ENCODE results near the gene PLD3.

Gene PLD3

GRCh38 chr19:40309666-40310065, 38.8 kb upstream of the PLD3 start:
- no peak for TF ChIP-seq CTCF (conservative IDR thresholded peaks at IDR 0.05; ENCODE audit: control insufficient read depth, insufficient read depth, low read depth, low read length)
- H3K4me3 ChIP-seq (ENCODE audit: control insufficient read depth, low read depth, low read length), result no peak overlapping the region
- DNase-seq (ENCODE audit: low read depth), result no peak

- H3K4me3 ChIP-seq (ENCODE audit: control insufficient read depth, low read depth, low read length), result no peak overlapping the region
- no peak for TF ChIP-seq CTCF (conservative IDR thresholded peaks at IDR 0.05; ENCODE audit: control insufficient read depth, insufficient read depth, low read depth, low read length)
- no peak for DNase-seq (ENCODE audit: low read depth)
Measured at GRCh38 chr19:40312533-40312932, 36.0 kb upstream of the PLD3 start.

GRCh38 chr19:40313229-40313983, 35.1 kb upstream of the PLD3 start:
- no peak for DNase-seq (ENCODE audit: low read depth)
- no peak for TF ChIP-seq CTCF (conservative IDR thresholded peaks at IDR 0.05; ENCODE audit: control insufficient read depth, insufficient read depth, low read depth, low read length)
- H3K4me3 ChIP-seq (ENCODE audit: control insufficient read depth, low read depth, low read length), result no peak overlapping the region

GRCh38 chr19:40314656-40315055, 33.8 kb upstream of the PLD3 start:
- no peak for TF ChIP-seq CTCF (conservative IDR thresholded peaks at IDR 0.05; ENCODE audit: control insufficient read depth, insufficient read depth, low read depth, low read length)
- no peak overlapping the region for H3K4me3 ChIP-seq (ENCODE audit: control insufficient read depth, low read depth, low read length)
- DNase-seq (ENCODE audit: low read depth), result no peak

GRCh38 chr19:40315812-40316470, 32.6 kb upstream of the PLD3 start:
- TF ChIP-seq CTCF (conservative IDR thresholded peaks at IDR 0.05; ENCODE audit: control insufficient read depth, insufficient read depth, low read depth, low read length), result no peak

GRCh38 chr19:40317338-40317737, 31.2 kb upstream of the PLD3 start:
- DNase-seq (ENCODE audit: low read depth), result no peak
- no peak for TF ChIP-seq CTCF (conservative IDR thresholded peaks at IDR 0.05; ENCODE audit: control insufficient read depth, insufficient read depth, low read depth, low read length)
- H3K4me3 ChIP-seq (ENCODE audit: control insufficient read depth, low read depth, low read length), result no peak overlapping the region

More at GRCh38 chr19:40315812-40316470, 32.6 kb upstream of the PLD3 start:
- no peak for DNase-seq (ENCODE audit: low read depth)
- no peak overlapping the region for H3K4me3 ChIP-seq (ENCODE audit: control insufficient read depth, low read depth, low read length)
